Measurements from ENCODE around the gene SPINK4.

Gene SPINK4

GRCh38 chr9:33229359-33230114 is 10.4 kb upstream of the SPINK4 start:
- no peak for DNase-seq (ENCODE audit: low read depth, low spot score)

- no peak for DNase-seq (ENCODE audit: low read depth, low spot score)
Measured at GRCh38 chr9:33230756-33231622, 9.0 kb upstream of the SPINK4 start.

GRCh38 chr9:33231623-33231942 is 8.4 kb upstream of the SPINK4 start:
- DNase-seq (ENCODE audit: low read depth, low spot score): no peak

- DNase-seq (ENCODE audit: low read depth, low spot score): no peak
Measured at GRCh38 chr9:33232815-33233214, 7.2 kb upstream of the SPINK4 start.

GRCh38 chr9:33233626-33234342 is 6.2 kb upstream of the SPINK4 start:
- DNase-seq (ENCODE audit: low read depth, low spot score): peak; percentile 54

- DNase-seq (ENCODE audit: low read depth, low spot score): no peak
Measured at GRCh38 chr9:33234511-33235467, 5.2 kb upstream of the SPINK4 start.

- no peak for DNase-seq (ENCODE audit: low read depth, low spot score)
Measured at GRCh38 chr9:33236571-33236970, 3.4 kb upstream of the SPINK4 start.

GRCh38 chr9:33241298-33241697 is 1.3 kb downstream of the SPINK4 start:
- DNase-seq (ENCODE audit: low read depth, low spot score): no peak

- no peak for DNase-seq (ENCODE audit: low read depth, low spot score)
Measured at GRCh38 chr9:33242609-33243134, 2.7 kb downstream of the SPINK4 start.

- DNase-seq (ENCODE audit: low read depth, low spot score): no peak
Measured at GRCh38 chr9:33244137-33244784, 4.3 kb downstream of the SPINK4 start.

GRCh38 chr9:33245341-33245740 is 5.4 kb downstream of the SPINK4 start:
- no peak for DNase-seq (ENCODE audit: low read depth, low spot score)

GRCh38 chr9:33246269-33246860 is 6.4 kb downstream of the SPINK4 start:
- DNase-seq (ENCODE audit: low read depth, low spot score): no peak

GRCh38 chr9:33248606-33249005 is 8.6 kb downstream of the SPINK4 start:
- DNase-seq (ENCODE audit: low read depth, low spot score): no peak

GRCh38 chr9:33249087-33249658 is 9.2 kb downstream of the SPINK4 start:
- DNase-seq (ENCODE audit: low read depth, low spot score): no peak

GRCh38 chr9:33249983-33250382 is 10.0 kb downstream of the SPINK4 start:
- DNase-seq (ENCODE audit: low read depth, low spot score): no peak

- no peak for DNase-seq (ENCODE audit: low read depth, low spot score)
Measured at GRCh38 chr9:33250458-33250995, 10.6 kb downstream of the SPINK4 start.

- DNase-seq (ENCODE audit: low read depth, low spot score): no peak
Measured at GRCh38 chr9:33254211-33254610, 14.2 kb downstream of the SPINK4 start.

- DNase-seq (ENCODE audit: low read depth, low spot score): no peak
Measured at GRCh38 chr9:33255014-33255413, 15.0 kb downstream of the SPINK4 start.

GRCh38 chr9:33255471-33255870 is 15.5 kb downstream of the SPINK4 start:
- DNase-seq (ENCODE audit: low read depth, low spot score): no peak
